ENCODE data around the gene LPCAT4.

GRCh38 chr15:34332553-34333120 is 34.4 kb downstream of the LPCAT4 start:
- TF ChIP-seq CTCF (IDR thresholded peaks at IDR 0.05) (no peak), POLR2A (IDR thresholded peaks at IDR 0.05) (no peak)
